Astrocyte (in vitro differentiated cells and primary cell): ENCODE results near the gene IP6K3.

ENCODE experiments used
- EZH2 ChIP-seq: IDR thresholded peaks from 2 replicates; pipeline ENCODE4 v1.6.1; 2012; ENCODE audit warnings: mild to moderate bottlenecking, low read length, inconsistent platforms; ENCODE audit not compliant: insufficient read depth
- TF ChIP-seq, protein P1 (sequence below): IDR thresholded peaks from 2 replicates; pipeline ENCODE4 v1.5.1; 2011; ENCODE audit warnings: low read depth, mild to moderate bottlenecking, inconsistent platforms, low read length, moderate library complexity; ENCODE audit not compliant: insufficient read depth

DNA sequence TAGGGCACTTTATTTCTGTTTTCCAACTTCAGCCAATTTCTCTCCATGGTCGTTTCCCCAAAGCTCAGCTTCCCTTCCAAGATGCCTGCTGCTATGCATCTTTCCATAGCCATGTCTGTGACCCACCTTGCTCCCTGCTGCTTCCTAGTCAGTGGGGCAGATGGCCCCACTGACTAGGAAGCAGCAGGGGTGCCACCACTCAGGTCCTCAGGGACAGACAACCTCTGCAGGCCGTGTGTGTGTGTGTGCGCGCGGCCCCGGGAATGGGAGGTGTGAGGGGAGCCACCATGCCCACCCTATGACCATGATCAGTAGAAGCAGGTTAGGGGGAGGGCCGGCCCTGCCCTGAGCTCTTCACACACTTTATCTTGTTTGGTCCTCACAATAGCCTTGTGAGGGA, 2.7 kb upstream of the IP6K3 start:
- TF ChIP-seq, protein P1, sequence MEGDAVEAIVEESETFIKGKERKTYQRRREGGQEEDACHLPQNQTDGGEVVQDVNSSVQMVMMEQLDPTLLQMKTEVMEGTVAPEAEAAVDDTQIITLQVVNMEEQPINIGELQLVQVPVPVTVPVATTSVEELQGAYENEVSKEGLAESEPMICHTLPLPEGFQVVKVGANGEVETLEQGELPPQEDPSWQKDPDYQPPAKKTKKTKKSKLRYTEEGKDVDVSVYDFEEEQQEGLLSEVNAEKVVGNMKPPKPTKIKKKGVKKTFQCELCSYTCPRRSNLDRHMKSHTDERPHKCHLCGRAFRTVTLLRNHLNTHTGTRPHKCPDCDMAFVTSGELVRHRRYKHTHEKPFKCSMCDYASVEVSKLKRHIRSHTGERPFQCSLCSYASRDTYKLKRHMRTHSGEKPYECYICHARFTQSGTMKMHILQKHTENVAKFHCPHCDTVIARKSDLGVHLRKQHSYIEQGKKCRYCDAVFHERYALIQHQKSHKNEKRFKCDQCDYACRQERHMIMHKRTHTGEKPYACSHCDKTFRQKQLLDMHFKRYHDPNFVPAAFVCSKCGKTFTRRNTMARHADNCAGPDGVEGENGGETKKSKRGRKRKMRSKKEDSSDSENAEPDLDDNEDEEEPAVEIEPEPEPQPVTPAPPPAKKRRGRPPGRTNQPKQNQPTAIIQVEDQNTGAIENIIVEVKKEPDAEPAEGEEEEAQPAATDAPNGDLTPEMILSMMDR, result no peak
- no peak for TF ChIP-seq EZH2
